ENCODE results near the gene GLI1.
"Not testable (repeated sequence)": the region's sequence is repeated elsewhere in the genome, so short reads cannot be mapped to it uniquely, and the experiment has no call there.

The GLI1 gene

DNA sequence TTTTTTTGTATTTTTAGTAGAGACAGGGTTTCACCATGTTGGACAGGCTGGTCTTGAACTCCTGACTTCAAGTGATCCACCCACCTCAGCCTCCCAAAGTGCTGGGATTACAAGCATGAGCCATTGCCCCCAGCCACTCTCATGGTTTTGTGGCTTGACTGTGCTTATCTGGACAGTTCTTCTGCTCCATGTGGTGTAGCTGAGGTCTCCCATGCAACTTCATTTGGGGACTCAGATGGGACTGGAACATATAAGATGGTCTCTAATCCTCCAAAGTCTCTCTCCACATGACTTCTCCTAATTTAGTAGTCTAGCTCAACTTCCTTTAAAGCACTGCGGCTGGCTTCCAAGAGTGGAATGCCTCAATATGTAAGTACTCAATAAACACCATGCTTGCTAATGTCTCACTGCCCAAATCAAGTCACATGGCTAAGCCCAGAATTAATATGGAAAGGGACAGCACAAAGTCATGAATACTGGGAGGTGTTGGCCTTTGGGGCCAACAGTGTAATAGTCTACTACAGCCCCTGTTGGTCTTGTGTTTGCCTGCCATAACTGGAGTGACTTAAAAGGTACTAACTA is 17.6 kb upstream of the GLI1 start:
- no peak for DNase-seq

GRCh38 chr12:57444337-57444736 is 15.2 kb upstream of the GLI1 start:
- not testable (repeated sequence) for DNase-seq

- no peak for DNase-seq
These were observed 14.8 kb upstream of the GLI1 start for GRCh38 chr12:57444744-57445143.

GRCh38 chr12:57446292-57446960 is 13.2 kb upstream of the GLI1 start:
- DNase-seq, result no peak

- DNase-seq, result no peak
These were observed 10.9 kb upstream of the GLI1 start for GRCh38 chr12:57448669-57449068.

- no peak for DNase-seq
These were observed 10.2 kb upstream of the GLI1 start for GRCh38 chr12:57449375-57449774.

DNA sequence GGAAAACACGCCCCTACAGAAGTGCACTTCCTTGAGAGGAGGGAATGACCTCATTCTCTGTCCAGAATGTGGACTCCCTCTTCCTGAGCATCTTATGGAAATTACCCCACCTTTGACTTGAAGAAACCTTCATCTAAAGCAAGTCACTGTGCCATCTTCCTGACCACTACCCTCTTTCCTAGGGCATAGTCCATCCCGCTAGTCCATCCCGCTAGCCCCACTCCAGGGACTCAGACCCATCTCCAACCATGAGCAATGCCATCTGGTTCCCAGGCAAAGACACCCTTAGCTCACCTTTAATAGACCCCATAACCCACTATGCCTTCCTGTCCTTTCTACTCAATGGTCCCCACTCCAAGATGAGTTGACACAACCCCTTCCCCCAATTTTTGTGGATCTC is 9.5 kb upstream of the GLI1 start:
- no peak for DNase-seq

DNA sequence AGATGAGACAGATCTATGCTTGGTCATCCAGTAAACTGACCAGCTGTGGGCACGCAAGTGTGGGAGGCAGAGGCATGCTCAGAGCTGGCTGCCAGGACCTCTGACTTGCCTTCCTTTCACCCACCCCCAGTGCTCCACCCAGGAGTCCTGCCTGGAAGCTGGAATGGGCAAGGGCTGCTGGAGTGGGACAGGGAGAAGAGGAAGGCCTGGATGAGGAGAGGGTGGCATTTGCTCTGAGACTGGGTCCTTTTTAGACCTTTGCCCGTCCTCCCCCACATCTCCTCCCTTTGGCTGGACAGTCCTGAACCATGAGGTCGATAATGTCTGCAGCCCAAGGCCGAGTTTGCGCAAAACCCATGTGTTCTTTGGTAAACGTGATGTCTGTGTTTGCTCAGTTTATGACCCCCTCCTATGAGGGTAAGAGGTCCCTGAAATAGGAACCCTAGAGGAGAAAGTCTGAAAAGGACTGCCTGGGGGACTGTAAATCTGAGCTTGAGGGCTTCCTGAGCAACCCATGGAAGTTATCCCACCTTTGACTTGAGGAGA is 8.3 kb upstream of the GLI1 start:
- peak; percentile 18 for DNase-seq

- DNase-seq, result peak; percentile 80
These were observed 7.2 kb upstream of the GLI1 start for GRCh38 chr12:57452181-57452936.

DNA sequence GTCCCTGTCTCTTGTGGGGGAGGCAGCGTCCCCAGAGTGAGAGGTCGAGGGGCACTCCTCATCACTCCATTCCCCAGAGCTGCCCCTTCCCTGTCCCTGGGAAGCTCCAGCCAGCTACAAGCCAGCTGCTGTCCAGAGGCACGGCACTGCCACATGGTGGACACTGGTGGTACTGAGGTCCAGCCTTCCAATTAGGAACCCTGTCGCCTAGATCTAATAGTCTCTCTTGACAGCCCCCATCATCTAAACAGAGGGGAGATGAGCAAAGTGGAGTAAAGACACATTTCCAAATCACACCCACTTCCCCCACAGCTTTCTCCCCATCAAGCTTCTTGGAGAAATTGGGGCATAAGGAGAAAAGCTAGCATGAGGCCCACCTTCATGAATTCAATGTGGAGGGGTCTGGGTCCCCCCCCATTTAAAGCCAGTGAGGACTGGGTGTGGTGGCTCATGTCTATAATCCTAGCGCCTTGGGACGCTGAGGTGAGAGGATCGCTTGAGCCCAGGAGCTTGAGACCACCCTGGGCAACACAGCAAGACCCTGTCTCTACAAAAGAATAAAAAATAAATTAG is 6.6 kb upstream of the GLI1 start:
- DNase-seq, result peak; percentile 68

- no peak for DNase-seq
These were observed 5.4 kb upstream of the GLI1 start for GRCh38 chr12:57454213-57454565.

DNA sequence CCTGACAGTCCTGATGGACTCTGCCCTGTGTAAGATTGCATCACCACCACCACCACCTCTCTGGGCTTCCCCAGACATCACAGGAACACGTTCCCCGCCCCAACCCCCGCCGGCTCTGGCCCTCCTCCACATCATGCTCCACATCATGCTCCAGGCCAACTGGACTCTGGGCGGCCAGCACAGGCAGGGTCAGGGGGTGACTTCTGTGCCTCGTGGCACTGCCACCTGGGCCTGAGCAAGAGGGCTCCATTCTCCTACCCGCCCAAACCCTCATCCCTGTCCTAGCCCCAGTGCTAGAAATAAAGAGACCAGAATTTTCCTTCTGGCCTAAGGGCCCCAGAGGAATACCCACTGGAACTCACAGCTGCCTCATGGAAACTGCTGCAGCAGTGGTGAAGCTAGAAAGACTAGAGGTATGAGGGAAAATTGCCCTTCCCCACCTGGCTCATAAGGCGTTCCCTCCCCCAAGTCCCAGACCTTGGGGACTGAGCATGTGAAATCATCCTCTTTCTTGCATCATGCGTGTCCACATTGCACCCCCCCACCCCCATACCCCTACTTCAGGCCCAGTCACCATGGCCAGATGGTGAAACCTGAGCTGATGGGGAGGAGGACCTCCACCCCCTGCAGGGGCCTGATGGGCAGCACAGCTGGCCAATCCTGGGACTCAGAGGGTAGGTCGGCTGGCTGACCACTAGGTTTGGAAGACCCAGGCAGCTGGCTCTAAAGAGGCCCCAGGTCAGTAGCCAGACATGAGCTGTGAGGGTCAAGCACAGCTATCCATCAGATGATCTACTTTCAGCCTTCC is 4.8 kb upstream of the GLI1 start, which contains the start of gene INHBE:
INHBE (plus strand) TSS at position 742 of the 808 bp plus-strand sequence. CDS start 230 bp downstream, outside the sequence.
- peak; percentile 81 for DNase-seq

- peak; percentile 53 for DNase-seq
These were observed 4.0 kb upstream of the GLI1 start for GRCh38 chr12:57455374-57456144.

DNA sequence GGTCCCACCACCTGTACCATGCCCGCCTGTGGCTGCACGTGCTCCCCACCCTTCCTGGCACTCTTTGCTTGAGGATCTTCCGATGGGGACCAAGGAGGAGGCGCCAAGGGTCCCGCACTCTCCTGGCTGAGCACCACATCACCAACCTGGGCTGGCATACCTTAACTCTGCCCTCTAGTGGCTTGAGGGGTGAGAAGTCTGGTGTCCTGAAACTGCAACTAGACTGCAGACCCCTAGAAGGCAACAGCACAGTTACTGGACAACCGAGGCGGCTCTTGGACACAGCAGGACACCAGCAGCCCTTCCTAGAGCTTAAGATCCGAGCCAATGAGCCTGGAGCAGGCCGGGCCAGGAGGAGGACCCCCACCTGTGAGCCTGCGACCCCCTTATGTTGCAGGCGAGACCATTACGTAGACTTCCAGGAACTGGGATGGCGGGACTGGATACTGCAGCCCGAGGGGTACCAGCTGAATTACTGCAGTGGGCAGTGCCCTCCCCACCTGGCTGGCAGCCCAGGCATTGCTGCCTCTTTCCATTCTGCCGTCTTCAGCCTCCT is 3.4 kb upstream of the GLI1 start:
- peak; percentile 64 for DNase-seq

DNA sequence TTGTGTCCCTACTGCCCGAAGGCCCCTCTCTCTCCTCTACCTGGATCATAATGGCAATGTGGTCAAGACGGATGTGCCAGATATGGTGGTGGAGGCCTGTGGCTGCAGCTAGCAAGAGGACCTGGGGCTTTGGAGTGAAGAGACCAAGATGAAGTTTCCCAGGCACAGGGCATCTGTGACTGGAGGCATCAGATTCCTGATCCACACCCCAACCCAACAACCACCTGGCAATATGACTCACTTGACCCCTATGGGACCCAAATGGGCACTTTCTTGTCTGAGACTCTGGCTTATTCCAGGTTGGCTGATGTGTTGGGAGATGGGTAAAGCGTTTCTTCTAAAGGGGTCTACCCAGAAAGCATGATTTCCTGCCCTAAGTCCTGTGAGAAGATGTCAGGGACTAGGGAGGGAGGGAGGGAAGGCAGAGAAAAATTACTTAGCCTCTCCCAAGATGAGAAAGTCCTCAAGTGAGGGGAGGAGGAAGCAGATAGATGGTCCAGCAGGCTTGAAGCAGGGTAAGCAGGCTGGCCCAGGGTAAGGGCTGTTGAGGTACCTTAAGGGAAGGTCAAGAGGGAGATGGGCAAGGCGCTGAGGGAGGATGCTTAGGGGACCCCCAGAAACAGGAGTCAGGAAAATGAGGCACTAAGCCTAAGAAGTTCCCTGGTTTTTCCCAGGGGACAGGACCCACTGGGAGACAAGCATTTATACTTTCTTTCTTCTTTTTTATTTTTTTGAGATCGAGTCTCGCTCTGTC is 2.7 kb upstream of the GLI1 start:
- no peak for DNase-seq

GRCh38 chr12:57458665-57459054 is 925 bp upstream of the GLI1 start:
- no peak for DNase-seq

- peak; percentile 90 for DNase-seq
These were observed 383 bp upstream of the GLI1 start for GRCh38 chr12:57459055-57459749.

GRCh38 chr12:57460468-57460784 is 841 bp downstream of the GLI1 start:
- no peak for DNase-seq

GRCh38 chr12:57460841-57461275 is 1.3 kb downstream of the GLI1 start:
- no peak for DNase-seq

GRCh38 chr12:57461276-57461916 is 1.8 kb downstream of the GLI1 start:
- DNase-seq, result peak; percentile 36

Data from NK-92 treated with Interleukin-12 subunit alpha and Interleukin-12 subunit beta, amount 100 ng/mL, for 24 hours (cell line).